GM23248 (cell line): ENCODE data around the gene MAPK6.

ENCODE experiments used
- EZH2 ChIP-seq: fragments of 200-600 bp; sonication (generic); IDR thresholded peaks from 2 replicates; pipeline ENCODE4 v1.6.1; 2018; ENCODE audit warnings: antibody characterized with exemption, mild to moderate bottlenecking; ENCODE audit not compliant: insufficient read depth, poor library complexity, severe bottlenecking
- EZH2phosphoT487 ChIP-seq: fragments of 200-600 bp; sonication (generic); IDR thresholded peaks from 2 replicates; pipeline ENCODE4 v1.6.1; 2018; ENCODE audit warnings: antibody characterized with exemption, moderate library complexity, mild to moderate bottlenecking, low read depth; ENCODE audit not compliant: insufficient read depth

DNA sequence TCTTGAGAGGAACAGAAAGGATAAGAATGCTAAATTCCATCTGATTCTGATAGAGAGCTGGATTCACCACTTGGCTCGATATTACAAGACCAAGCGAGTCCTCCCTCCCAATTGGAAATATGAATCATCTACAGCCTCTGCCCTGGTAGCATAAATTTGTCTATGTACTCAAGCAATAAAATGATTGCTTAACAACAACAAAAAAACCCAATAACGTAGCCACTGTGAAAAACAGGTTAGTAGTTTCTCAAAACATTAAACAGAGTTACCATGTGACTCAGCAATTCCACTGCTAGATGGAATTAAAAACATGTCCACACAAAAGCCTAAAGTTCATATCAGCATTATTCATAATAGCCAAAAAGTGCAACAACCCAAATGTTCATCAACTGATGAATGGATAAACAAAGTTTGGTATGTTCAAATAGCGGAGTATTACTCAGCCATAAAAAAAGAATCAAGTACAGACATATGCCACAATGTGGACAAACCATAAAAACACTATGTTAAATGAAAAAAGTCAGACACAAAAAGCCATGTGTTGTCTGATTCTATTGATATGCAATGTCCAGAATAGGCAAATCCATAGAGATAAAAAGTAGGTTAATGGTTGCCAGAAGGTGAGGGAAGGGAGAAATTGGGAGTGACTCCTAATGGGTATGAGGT, 76.7 kb downstream of the MAPK6 start:
- no peak for TF ChIP-seq EZH2phosphoT487
- TF ChIP-seq EZH2 = no peak
